Liver (tissue), 9 donors: ENCODE measurements around the gene ISG20L2. TPM values are rescaled to one million over a fixed set of nuclear protein-coding genes. Genes with fewer than 3 reads are reported as not detected.

Source experiments
- DNase-seq: peaks from one replicate; pipeline ENCODE4 v3.0.0-alpha.2; 2017; ENCODE audit warnings: low spot score
- H3K27ac ChIP-seq, 2 donors: one replicate each; pipeline ENCODE4 v1.7.0; 2013; ENCODE audit warnings: inconsistent platforms in 2 of 2, low read length in 2 of 2, control low read depth in 1 of 2, low read depth in 1 of 2, mild to moderate bottlenecking in 1 of 2
- H3K27me3 ChIP-seq, 4 donors: one replicate each; pipeline versions ENCODE4 v1.6.1 to v1.7.0; 2013; ENCODE audit warnings: low read length in 3 of 4, inconsistent platforms in 1 of 4, mild to moderate bottlenecking in 1 of 4, moderate library complexity in 1 of 4; ENCODE audit not compliant: control insufficient read depth in 4 of 4, insufficient read depth in 4 of 4
- H3K36me3 ChIP-seq, 4 donors: one replicate each; pipeline versions ENCODE4 v1.6.1 to v1.7.0; 2013; ENCODE audit warnings: low read length in 3 of 4, mild to moderate bottlenecking in 3 of 4, low read depth in 1 of 4, moderate library complexity in 1 of 4; ENCODE audit not compliant: control insufficient read depth in 4 of 4, insufficient read depth in 3 of 4
- H3K4me1 ChIP-seq, 4 donors: one replicate each; pipeline versions ENCODE4 v1.6.1 to v1.7.0; 2013; ENCODE audit warnings: low read length in 3 of 4, mild to moderate bottlenecking in 3 of 4, moderate library complexity in 1 of 4; ENCODE audit not compliant: control insufficient read depth in 4 of 4, insufficient read depth in 4 of 4
- H3K4me3 ChIP-seq, 3 donors: one replicate each; pipeline versions ENCODE4 v1.6.1 to v1.7.0; 2013; ENCODE audit warnings: low read length in 3 of 3, control low read depth in 1 of 3, low read depth in 1 of 3, mild to moderate bottlenecking in 1 of 3
- H3K9ac ChIP-seq, 2 donors: one replicate each; pipeline ENCODE4 v1.7.0; 2013; ENCODE audit warnings: low read length in 2 of 2, mild to moderate bottlenecking in 2 of 2, moderate library complexity in 2 of 2, control low read depth in 1 of 2, low read depth in 1 of 2
- H3K9me3 ChIP-seq, 4 donors: one replicate each; pipeline versions ENCODE4 v1.6.1 to v1.7.0; 2013; ENCODE audit warnings: low read length in 3 of 4; ENCODE audit not compliant: control insufficient read depth in 4 of 4
- ATF3 ChIP-seq: IDR thresholded peaks from 2 replicates; pipeline ENCODE4 v1.6.1; 2016; ENCODE audit warnings: antibody characterized with exemption
- CTCF ChIP-seq: fragments of 150-350 bp; IDR thresholded peaks from 2 replicates; pipeline ENCODE4 v1.5.1; 2017; ENCODE audit warnings: improper control_type of control experiment, low read depth, low read length; ENCODE audit not compliant: missing input control
- EGR1 ChIP-seq, 2 donors: IDR thresholded peaks; 2 replicates each; pipeline ENCODE4 v1.6.1; 2016 to 2018; ENCODE audit warnings: antibody characterized with exemption in 2 of 2, low read depth in 2 of 2
- FOXA1 ChIP-seq: IDR thresholded peaks from 2 replicates; pipeline ENCODE4 v1.6.1; 2016; ENCODE audit warnings: antibody characterized with exemption
- FOXA2 ChIP-seq: IDR thresholded peaks from 2 replicates; pipeline ENCODE4 v1.6.1; 2016; ENCODE audit warnings: antibody characterized with exemption
- HNF4A ChIP-seq, 2 donors: conservative IDR thresholded peaks; 2 replicates each; pipeline ENCODE4 v1.6.1; 2016; ENCODE audit warnings: antibody characterized with exemption in 2 of 2, mild to moderate bottlenecking in 2 of 2
- JUND ChIP-seq, 2 donors: IDR thresholded peaks; 2 replicates each; pipeline ENCODE4 v1.6.1; 2016; ENCODE audit warnings: antibody characterized with exemption in 2 of 2
- NR2F2 ChIP-seq: IDR thresholded peaks from 2 replicates; pipeline ENCODE4 v1.6.1; 2016; ENCODE audit warnings: antibody characterized with exemption
- RAD21 ChIP-seq, 2 donors: IDR thresholded peaks; 2 replicates each; pipeline ENCODE4 v1.6.1; 2016; ENCODE audit warnings: antibody characterized with exemption in 2 of 2, mild to moderate bottlenecking in 2 of 2
- RXRA ChIP-seq, 2 donors: IDR thresholded peaks; 2 replicates each; pipeline ENCODE4 v1.6.1; 2017 to 2018; ENCODE audit warnings: antibody characterized with exemption in 2 of 2, mild to moderate bottlenecking in 1 of 2
- SP1 ChIP-seq: IDR thresholded peaks from 2 replicates; pipeline ENCODE4 v1.6.1; 2018; ENCODE audit warnings: antibody characterized with exemption, mild to moderate bottlenecking
- TAF1 ChIP-seq: conservative IDR thresholded peaks from 2 replicates; pipeline ENCODE4 v1.6.1; 2016; ENCODE audit warnings: antibody characterized with exemption, mild to moderate bottlenecking
- YY1 ChIP-seq: IDR thresholded peaks from 2 replicates; pipeline ENCODE4 v1.6.1; 2016; ENCODE audit warnings: antibody characterized with exemption, mild to moderate bottlenecking
- WGBS: extraction: QIAGEN DNeasy Blood & Tissue Kit; methylation state at CpG from one replicate; pipeline ENCODE4 v1.1.7; 2013; 5-methylcytosine and 5-hydroxymethylcytosine counted together
- polyA plus RNA-seq, 2 donors: library from polyadenylated mRNA; stranded (reverse) in 1 of 2; unstranded in 1 of 2; fragments of 200-250 nt in 1 of 2; fragments of >200 nt in 1 of 2; fragmentation: Nextera tagmentation in 1 of 2; extraction: Ambion mirVana in 1 of 2; gene quantifications; one replicate each; pipeline versions ENCODE4 v1.2.1 to v1.2.3, GENCODE V29; 2013 to 2015
- total RNA-seq, 2 donors: library from RNA; depleted of rRNA; stranded (reverse); fragments of >200 nt; gene quantifications; one replicate each; pipeline ENCODE4 v1.2.3, GENCODE V29; 2014
- TF ChIP-seq, protein P1 (sequence below): IDR thresholded peaks from 2 replicates; pipeline ENCODE4 v1.6.1; 2016; ENCODE audit warnings: antibody characterized with exemption
- TF ChIP-seq, protein P2 (sequence below): IDR thresholded peaks from 2 replicates; pipeline ENCODE4 v1.6.1; 2016; ENCODE audit warnings: antibody characterized with exemption
- donor health status: healthy.
- donor health status: healthy.
- donor health status: healthy.
- donor health status: healthy.
- donor health status: healthy.

ISG20L2 gene
- total and polyA plus RNA-seq, 4 donors, result 5.6 to 9.9 (median 6.7) TPM

DNA sequence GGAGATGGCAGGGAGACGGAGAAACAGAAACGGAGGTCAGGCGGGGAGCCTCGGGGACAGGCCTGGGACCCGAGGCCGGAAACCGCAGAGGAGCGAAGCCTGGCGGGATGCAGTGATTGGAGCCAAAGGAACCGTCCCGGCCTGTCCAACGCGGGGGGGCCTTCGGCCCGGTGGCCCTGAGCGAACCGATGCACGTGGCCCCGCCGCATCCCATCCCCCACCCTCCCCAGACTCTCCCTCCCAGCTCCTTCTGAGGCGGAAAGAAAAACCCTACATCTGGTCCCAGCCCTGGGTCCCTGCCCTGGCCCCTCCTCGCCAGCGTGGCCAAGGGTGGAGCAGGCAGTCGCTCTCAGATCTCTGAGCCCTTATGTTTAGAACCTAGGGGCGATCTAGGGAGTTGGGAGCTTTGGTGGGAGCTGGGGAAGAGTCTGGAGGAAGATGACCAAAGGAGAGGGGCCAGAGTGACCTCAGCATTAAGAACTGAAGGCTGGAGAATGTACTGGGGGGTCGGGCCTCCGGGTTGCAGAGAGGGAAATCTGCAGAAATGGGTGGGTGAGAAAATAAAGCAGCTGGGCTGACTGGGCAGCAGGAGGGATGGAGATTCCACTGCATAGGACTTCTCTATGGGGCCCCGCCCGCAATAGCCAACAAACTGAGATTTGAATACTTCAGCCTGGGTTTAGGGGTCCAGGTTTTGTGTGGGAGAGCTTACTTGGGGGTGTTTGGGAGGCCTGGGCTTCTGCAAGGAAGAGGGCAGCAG is 21.7 kb downstream of the ISG20L2 start:
- Histone ChIP-seq H3K9me3 (no peaks in the 10 kb centered on the region), H3K27ac (no peak overlapping the region), H3K36me3 (no peaks in the 10 kb centered on the region), H3K4me1 (peaks cover 11 to 19% (median 13%) of the 10 kb centered on the region in 4 donors), H3K9ac (no peak overlapping the region), H3K4me3 (peak overlapping the region in 1 of 3 donors; percentile 15), H3K27me3 (peaks cover 0 to 10% (median 7%) of the 10 kb centered on the region in 4 donors)
- no peak for TF ChIP-seq JUND (IDR thresholded peaks at IDR 0.05)
- no peak for TF ChIP-seq HNF4A (conservative IDR thresholded peaks at IDR 0.05)
- 8% methylated on average over 29 of the region's 29 CpGs for WGBS
- DNase-seq, result no peak

DNA sequence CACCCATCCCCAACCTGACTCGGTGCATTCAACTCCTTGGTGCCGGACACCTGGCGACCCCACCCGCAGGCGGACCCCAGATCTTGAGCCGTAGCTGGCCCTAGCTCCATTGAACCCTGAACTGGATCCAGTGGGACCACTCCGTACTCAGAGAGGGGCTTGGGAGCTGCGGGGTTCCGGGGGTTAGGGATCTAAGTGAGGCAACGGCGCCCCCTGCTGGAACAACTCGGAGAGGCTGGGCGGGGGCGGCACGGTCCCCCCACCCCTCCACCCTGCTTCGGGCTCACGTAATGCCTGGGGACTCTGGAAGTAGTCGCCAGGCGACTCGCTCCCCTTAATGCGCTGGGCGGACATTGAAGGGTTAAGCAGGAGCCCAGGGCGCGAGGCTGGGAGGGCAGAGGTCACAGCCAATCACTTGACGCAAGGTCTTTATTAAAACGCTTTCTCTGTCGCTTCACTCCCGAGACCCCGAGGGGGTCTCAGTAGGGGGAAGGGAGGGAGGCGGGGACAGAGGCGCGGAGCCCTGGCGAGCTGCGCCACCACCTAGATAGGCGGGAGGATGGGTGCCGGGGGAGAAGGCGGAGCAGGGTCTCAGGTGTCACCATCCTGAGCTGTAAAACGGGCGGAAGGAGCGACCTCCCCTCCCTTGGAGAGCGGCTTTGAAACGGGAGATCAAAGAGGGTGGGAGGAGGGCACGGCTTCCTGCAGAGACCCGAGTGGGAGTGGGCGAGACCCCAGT is 22.5 kb downstream of the ISG20L2 start:
- no peak overlapping the region for H3K9ac ChIP-seq
- no peak overlapping the region for H3K27ac ChIP-seq
- peak; percentile 32 for TF ChIP-seq CTCF
- peak in 1 of 2 donors; percentile 45 for TF ChIP-seq RAD21 (IDR thresholded peaks at IDR 0.05)
- TF ChIP-seq, protein P1, sequence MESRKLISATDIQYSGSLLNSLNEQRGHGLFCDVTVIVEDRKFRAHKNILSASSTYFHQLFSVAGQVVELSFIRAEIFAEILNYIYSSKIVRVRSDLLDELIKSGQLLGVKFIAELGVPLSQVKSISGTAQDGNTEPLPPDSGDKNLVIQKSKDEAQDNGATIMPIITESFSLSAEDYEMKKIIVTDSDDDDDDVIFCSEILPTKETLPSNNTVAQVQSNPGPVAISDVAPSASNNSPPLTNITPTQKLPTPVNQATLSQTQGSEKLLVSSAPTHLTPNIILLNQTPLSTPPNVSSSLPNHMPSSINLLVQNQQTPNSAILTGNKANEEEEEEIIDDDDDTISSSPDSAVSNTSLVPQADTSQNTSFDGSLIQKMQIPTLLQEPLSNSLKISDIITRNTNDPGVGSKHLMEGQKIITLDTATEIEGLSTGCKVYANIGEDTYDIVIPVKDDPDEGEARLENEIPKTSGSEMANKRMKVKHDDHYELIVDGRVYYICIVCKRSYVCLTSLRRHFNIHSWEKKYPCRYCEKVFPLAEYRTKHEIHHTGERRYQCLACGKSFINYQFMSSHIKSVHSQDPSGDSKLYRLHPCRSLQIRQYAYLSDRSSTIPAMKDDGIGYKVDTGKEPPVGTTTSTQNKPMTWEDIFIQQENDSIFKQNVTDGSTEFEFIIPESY, result no peak

DNA sequence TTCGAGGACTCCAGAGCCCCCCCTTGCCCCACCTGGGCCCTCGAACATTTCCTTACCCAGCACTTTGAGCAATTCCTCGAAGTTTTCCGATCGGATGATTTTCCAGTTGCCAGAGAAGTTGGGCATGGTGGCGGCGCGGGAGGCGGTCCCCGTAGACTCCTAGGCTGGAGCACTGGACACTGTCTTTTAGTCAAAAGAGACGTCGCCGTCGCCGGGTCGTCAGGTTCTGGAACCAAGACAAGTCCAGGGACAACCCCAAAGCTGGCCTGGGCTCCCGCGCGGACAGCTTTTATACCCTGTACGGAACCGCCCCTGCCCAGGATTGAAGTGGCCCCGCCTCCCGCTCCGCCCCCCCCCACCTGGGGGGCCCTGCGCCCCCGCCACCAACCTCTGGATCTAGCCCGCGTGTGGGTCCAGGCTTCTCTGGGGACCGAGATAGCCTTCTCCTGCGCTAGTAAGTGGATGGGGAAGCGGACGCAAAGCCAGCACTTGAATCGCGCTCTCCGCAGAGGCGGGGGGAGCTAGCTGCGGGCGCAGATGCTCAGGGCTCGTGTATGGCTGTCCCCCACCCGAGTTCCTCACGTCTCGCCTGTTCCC is 23.1 kb downstream of the ISG20L2 start, which contains the start of gene CRABP2:
TSS of gene CRABP2 (minus strand) at position 263 of the 597 bp plus-strand sequence. CDS start at position 126, 137 bp downstream.
- Histone ChIP-seq H3K9me3 (no peaks in the 10 kb centered on the region), H3K9ac (no peak within 1 kb of the TSS), H3K4me1 (peaks cover 11 to 19% (median 13%) of the 10 kb centered on the region in 4 donors), H3K27me3 (peaks cover 0 to 10% (median 7%) of the 10 kb centered on the region in 4 donors), H3K27ac (no peak within 1 kb of the TSS), H3K4me3 (peak within 1 kb of the TSS in 1 of 3 donors; percentile 15), H3K36me3 (no peaks in the 10 kb centered on the region)
- no peak for DNase-seq
- 4% methylated on average over 42 of the region's 42 CpGs for WGBS
- TF ChIP-seq NR2F2 (no peak), FOXA1 (no peak), EGR1 (IDR thresholded peaks at IDR 0.05; ENCODE audit: low read depth in 2 of 2) (no peak), YY1 (no peak), CTCF (no peak), TAF1 (no peak), JUND (IDR thresholded peaks at IDR 0.05) (no peak), RAD21 (IDR thresholded peaks at IDR 0.05) (no peak), HNF4A (conservative IDR thresholded peaks at IDR 0.05) (no peak), RXRA (IDR thresholded peaks at IDR 0.05) (no peak), FOXA2 (no peak), ATF3 (no peak), SP1 (no peak)
- TF ChIP-seq, protein P1, result no peak
- TF ChIP-seq, protein P2, sequence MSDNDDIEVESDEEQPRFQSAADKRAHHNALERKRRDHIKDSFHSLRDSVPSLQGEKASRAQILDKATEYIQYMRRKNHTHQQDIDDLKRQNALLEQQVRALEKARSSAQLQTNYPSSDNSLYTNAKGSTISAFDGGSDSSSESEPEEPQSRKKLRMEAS, result no peak

More for the DNA sequence above, 22.5 kb downstream of the ISG20L2 start:
- H3K9me3 ChIP-seq, result no peaks in the 10 kb centered on the region
- no peaks in the 10 kb centered on the region for H3K36me3 ChIP-seq
- peak overlapping the region in 1 of 3 donors; percentile 15 for H3K4me3 ChIP-seq
- peak; percentile 52 for DNase-seq
- peaks cover 0 to 10% (median 7%) of the 10 kb centered on the region in 4 donors for H3K27me3 ChIP-seq
- H3K4me1 ChIP-seq, result peaks cover 11 to 19% (median 13%) of the 10 kb centered on the region in 4 donors
- WGBS, result 3% methylated on average over 45 of the region's 45 CpGs
